HG03571 (cell line): ENCODE results near the gene DDI2.
"Not testable (repeated sequence)": the region's sequence is repeated elsewhere in the genome, so short reads cannot be mapped to it uniquely, and the experiment has no call there.

Experiments
- ATAC-seq: cut with Tn5 transposase; IDR thresholded peaks from one replicate; pipeline ENCODE4 v1.9.1; 2021; ENCODE audit not compliant: unreplicated experiment

The DDI2 gene

DNA sequence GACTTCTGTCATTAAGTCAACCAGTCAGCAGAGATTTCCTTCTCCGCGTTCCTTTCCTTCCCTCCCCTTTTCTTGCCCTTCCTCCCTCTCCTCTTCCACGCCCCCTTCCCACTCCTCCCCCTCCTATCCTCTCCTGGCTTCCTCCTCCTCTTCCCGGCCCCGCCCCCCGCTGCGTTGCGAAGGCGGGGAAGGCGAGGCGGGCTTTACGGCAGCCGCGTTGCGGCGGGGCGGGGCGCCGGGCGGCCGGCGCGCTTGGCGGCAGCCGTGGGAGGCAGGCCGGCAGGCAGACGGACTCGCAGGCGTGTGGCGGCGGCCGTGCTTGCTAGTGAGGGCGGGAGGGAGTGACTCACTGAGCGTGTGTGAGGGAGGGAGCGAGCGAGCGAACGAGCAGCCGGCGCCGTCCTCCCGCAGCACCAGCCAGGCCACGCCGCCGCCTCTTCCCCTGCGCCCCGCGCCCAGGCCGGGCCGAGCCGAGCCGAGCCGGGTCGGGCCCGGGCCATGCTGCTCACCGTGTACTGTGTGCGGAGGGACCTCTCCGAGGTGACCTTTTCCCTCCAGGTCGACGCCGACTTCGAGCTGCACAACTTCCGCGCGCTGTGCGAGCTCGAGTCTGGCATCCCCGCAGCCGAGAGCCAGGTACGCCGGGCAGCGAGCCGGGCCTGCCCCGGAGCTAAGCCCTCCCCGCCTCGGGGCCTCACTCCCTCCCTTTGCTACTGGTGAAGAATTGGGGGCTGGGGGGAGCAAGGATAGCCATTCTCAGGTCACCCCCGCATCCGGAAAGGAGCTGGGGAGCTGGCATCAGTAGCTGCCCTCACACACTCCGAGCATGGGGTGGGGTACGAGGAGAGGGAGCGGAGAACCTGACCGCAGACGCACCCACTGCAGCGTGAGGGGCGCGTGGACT is at the start of gene DDI2:
Gene DDI2, plus strand, starts transcription at position 286 of the 904 bp plus-strand sequence. Its CDS starts 213 bp downstream, at position 499.
- peak; percentile 63 for ATAC-seq

DNA sequence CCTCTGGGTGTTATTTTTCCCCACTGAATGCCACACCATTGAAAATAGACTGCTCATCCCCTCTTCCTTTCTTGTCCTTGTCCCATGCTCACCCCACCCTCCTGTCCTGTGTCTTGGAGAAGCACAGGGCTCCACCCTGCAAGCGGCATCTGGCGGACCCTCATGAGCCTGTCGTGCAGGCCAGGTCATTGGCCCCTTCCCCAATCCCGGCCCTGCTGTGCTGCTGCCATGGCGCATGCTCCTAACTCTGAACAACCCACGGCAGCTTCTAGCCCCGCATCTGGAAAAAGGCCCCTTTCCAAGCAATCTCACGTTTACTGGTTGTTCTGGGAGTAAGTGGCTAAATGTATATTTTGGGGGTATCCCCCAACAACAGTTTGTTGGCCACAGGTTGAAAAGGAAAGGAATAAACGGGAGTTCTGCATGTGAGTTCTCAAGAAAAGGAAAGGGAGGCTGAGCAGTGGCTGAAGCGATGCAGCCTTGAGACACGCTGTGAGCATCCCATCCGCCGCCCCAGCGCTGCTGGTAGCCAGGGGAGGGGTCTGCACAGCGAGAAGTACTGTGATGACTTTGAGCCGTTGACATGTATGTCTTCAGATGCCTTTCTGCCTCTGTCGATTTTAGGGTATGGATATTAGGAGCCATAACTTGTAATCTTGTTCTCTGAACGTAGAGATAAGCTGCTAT is 48.7 kb upstream of the DDI2 start:
- ATAC-seq: no peak

DNA sequence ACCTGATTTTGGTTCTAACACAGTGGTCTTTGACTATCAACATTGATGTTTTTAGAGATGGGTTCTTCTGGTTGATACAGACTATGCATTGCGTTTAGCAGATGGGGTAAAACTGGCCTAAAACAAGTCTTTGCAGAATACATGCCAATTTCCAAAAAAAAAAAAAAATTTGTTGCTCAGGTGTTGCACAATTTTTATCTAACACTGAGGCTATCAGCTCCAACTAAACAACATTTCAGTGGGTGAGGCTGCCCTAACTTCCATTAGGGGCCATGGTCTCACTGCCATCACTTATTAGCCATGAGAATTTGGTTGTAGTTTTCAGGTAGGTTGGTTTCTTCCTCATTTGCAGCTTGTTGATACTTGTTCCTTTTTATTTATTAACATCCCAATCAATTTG is 46.4 kb upstream of the DDI2 start:
- ATAC-seq: no peak

DNA sequence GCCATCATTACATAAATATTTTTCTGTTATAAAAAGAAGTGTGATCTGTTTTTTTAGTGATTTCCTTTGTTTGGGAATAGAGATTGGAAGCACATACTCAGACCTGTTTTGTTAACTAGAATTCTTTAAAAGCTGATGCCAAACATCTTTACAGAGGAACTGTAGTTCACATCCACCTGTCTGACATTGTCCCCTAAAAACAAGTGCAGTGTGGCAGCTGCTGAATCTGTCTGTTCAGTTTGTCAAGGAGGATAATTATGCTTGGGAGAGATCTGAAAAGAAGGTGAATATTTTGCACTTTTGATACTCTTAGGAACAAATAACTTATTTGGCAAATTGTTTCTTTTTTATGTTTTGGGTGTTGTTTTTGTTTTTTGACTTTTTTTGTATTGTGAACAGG is 46.0 kb upstream of the DDI2 start:
- no peak for ATAC-seq

DNA sequence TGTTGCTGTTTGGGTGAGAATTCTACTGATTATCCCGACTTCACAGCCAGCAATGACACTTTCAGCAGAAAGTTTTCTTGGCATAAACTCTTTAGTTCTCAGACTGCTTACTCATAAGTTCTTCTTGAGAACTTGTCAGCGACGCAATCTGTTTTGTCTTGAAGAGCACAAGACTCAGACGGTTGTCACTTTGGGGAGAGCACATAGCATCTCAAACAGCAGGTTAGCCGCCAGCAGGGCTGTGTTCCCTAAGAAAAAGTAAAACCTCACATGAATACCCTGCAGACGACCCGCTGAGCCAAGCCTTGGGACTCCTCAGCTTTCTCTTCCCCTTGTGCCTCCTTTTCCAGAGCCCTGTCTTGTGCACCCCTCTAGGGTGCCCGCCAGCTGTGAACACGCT is 43.8 kb upstream of the DDI2 start:
- no peak for ATAC-seq

DNA sequence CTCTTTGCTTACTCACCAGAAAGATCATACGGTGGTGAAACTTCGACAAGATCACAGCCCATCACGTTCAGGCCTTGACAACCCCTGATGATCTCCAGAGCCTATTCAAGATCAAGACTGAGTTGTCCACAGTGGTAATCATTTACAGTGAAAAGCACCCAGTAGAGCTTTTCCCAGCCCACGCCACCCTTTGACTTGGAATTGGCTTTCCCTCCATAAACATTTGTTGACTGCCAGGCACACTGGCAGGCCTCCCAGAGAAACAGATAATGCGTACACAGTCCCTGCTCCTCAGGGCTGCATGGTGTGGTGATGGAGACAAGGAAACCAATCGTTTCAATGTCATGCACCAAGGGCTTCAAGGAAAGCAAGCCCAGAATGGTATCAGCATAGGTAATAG is 42.5 kb upstream of the DDI2 start:
- ATAC-seq: no peak

DNA sequence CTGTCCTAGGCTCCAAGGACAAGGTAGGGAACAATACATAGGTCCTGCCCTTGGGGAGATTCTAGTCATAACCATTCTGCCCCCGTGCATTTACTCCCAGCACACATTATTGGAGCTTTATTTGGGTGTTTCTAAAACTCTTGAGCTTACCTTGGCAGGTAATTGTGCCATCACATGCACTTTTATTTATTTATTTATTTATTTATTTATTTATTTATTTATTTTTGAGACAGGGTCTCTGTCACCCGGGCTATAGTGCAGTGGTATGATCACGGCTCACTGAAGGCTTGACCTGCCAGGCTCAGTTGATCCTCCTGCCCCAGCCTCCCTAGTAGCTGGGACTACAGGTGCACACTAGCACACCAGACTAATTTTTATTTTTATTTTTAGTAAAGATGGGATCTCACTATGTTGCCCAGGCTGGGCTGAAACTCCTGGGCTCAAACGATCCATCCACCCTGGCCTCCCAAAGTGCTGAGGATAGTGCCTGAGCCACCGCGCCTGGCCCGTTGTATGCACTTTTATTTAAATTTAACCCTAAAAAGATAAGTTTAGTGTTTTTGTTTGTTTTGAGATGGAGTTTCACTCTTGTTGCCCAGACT is 41.6 kb upstream of the DDI2 start:
- no peak for ATAC-seq

DNA sequence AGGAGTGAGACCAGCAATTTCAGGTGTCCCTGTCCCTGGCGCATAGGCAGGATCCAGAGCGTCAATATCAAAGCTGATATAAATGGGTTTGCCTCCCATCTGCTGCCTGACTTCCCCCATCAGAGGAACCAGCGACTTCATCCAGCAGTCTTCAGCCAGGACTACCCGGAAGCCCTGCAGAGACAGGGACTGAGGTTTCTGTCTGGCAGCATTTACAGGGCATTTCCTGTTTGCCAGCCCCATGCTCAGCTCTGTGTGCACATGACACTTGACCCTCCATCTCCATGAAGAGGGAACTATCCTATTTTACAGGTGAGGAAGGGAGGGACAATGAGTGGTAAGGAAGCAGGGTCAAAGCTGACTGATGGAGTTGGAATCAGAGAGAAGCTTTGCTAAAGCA is 39.6 kb upstream of the DDI2 start:
- no peak for ATAC-seq

DNA sequence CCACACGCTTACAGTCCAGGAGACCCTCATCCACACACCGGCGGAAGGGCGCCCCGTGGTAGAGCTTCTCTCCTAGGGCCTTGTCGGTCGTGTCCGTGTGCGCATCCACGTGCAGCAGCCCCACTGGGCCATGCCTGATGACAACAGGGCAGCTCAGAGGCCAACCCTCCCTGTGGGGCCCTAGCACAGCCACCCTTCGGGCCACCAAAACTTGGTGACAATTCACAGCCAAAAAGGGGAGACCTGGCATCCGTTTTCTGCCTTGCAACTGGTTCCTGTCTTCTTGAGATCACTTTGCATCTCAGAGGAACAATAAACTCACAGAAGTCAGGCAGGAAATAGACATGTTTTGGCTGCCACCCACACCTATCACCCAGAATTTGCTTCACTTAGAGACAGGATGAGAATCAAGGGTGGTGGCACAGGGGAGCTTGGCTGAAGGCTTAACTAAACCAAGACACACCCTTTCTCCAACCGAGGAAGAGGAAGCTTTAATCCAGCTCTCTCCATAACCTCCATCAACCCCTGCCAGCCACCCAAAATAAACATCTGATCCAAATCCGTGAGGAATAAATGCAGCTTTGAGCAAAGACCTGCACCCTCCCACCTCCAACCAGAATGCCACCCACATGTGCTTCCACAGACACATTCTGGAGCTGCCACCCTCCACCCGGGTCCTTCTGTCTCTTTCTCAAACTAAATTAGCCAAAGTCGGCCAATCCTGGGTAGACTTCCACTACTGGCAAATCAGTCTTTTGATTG is 38.2 kb upstream of the DDI2 start:
- ATAC-seq: no peak

DNA sequence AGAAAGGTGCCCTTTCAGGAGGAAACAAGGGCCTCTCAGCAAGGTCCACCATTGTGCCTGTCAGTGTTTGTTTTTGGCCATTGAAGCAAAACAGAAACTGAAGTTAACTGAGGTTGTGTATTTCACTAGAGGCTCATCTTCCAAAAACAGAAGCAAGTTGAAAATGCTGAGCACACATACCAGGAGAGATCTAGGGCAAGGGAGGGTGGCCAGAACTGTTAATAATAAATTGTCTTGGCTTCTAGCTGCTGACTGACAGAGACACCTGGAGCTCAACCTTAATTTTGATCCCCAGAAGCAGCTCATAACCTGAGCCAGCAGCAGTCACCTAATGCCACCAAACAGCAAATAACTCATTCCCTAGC is 37.6 kb upstream of the DDI2 start:
- ATAC-seq: no peak

DNA sequence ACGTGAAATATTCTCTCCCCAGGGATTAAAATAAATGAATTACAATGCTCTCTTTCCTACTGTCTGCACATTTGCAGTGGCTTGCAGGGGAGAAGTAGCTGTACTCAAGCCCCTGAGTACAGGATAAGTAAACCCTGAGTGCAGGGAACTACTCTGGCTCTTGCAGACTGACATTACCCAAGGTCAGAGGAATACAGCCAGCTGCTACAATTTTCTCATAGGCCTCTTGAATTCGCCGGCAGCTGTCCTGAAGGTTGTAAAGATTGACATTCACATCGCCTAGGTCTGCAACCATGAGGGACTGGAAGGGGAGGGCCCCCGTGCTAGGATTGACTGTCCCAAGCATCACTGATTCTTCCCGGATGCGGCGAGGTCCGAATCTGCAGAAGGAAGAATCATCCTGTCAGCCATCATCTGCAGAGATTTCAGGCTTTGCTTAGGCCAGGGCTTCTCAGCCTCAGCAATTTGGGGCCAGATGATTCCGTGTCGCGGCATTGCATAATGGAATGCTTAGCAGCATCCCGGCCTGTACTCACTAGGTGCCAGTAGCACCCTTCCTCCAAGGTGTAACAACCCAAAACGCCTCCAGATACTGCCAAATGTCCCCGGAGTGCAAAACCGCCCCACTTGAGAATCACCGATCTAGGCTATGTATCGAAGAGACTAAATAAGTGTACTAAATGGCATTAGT is 34.1 kb upstream of the DDI2 start:
- ATAC-seq: no peak

DNA sequence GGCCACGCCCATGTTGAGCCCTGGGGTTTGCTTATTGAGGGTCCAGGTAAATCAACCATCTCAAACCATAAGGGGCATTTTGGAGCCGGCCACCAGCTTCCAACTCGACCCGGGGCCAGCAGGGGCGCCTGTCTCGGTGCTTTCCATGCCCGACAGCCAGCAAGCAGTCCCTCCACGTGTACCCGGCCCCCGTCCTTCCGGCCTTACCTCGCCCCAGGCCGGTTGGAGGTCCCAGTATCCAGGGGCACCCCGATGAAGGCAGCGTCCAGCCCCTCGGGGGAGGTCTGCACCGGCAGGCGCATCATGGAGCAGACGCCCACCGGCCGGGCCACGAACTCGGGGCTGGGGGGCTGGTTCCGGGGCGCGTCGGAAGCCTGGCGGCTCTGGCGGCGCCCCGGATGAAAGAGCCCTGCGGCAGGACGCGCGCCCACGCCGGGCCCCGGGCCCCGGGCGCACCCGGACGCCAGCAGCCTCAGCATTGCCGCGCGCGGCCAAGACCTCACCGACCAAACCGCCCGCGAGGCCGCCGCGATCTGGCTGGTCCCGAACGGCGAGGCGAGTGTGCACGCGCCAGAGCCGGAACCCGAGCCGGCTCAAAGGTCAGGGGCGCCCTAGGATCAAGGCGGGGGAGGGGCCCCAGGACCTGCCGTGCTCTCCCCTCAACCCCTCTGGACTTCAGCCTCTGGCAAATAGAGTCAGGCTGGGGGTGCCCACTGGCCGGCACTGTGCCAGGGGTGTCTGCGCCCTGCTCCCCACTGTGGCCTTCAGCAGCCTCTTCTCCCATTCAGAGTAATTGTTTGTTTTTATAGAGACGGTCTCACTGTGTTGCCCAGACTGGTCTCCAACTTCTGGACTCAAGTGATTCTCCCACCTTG is 32.5 kb upstream of the DDI2 start, which contains the start of gene AGMAT:
Gene AGMAT, minus strand, starts transcription at position 563 of the 875 bp plus-strand sequence. Its CDS starts 84 bp downstream, at position 479.
- ATAC-seq: peak; percentile 55

DNA sequence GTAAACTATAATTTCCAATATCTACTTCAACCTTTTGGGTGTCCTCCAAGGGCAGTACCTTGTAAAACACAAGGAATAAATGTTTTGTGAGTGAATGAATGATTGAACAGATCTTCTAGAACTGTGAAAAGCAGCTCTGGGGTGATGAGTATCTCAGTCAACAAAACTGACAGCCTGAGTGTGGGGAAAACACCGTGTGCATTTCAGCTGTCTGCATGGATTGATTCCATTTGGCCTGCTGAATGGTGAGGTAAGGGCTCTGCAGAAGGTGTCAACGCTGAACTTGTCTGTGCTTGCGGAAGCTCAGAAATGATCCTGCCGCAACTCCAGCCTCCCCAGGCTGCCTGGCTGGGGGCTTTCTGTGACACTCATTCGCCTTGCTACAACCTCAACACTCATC is 25.0 kb upstream of the DDI2 start:
- no peak for ATAC-seq

DNA sequence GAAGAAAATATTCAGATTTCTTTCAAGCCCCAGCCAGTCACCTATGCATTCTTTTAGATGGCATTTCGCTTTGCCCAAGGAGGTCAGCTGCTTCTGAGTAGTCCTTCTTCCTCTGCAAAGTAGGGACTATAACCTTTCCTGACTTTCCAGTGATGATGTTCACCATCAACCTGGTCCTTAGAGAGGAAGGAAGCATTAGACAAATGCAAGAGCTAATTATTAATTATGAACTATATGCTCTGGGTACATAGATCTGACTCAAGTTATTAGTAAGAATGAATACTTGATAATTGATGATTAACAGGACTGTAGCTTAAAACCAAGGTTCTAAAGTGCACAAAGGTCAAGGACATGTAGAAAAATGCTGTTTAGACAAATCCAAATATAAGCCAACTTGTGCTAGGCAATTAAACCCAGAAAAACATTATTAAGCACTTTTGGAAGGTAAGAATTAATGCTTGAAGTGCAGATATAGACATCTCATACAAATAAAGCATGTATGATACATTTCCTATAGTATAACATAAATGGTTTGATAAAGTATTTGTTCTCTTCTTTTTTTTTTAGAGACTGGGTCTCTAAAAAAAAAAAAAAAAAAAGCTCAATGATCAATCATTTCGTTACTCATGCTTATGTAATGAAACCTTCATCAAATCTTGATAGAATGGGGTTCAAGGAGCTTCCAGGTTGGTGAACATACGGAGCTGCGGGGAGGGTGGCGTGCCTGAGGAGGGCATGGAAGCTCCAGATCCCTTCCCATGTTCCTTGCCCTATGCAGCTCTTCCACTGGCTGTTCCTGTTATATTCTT is 21.2 kb upstream of the DDI2 start:
- ATAC-seq: no peak

DNA sequence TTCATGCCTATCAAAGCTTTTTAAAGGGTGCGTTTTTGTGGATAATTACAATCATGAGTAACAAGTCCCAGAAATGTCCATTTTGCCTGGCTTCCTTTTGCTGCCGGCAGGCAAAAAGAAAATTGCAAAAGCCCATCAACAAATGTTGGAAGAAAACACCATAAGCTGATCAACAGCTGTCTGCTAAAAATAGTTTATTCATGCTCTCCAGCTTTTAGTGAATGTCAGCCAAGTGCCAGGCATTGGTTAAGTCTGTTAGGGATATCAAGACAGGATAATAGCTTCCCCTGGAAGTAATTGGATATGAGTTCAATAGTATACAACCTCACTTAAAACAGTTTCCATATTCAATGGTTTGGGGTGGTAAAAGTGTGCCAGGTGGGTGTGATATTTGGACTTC is 18.8 kb upstream of the DDI2 start:
- ATAC-seq: no peak

DNA sequence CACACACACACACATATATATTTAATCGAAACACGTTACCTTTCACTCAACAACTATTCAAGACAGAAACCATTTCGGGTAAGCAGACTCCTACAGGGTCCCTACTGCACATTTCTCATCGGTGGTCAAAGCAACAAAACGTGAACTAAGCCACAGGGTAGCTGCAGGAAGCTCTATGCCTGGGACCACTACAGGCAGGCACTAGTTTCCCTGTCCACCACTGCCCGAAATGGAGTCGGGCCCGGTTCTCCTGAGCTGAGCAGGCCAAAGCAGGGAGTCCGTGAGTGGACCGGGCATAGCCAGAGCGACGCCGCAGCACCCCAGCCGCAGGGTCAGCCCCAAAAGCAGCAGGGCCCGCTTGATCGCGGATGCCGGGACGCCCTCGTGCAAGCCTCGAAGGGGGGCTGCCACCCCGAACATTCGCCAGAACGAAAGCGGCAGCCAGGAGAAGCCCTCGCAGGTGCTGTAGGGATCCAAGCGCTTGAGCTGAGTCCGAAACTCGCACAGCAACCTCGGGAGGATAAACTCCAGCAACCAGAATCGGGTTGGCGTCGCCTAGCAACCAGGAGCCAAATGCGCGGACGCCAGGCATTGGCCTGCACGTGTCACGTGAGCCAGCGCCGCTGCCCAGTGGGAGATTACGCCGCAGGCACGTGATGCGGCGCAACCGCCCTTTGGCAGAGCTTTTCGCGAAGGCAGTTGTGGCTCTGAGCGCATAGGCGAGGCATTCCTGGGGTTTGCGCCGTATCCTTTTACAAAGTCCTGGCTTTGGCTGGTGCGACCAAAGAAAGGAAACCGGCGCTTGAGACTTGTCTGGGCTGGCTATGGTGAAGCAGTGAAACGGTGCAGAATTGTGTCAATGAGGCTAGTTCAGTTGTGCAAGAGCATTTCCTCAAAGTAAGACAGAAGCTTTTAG is 13.9 kb upstream of the DDI2 start:
- ATAC-seq: peak; percentile 92

DNA sequence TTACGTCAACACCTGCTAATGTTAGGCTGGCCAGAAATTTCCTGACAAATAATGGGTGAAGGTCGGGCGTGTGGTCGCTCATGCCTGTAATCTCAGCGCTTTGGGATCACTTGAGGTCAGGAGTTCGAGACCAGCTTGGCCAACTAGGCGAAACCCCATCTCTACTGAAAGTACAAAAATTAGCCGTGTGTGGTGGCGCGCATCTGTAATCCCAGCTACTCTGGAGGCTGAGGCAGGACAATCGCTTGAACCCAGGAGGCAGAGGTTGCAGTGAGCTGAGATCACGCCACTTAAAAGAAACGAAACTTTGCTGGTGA is 13.3 kb upstream of the DDI2 start:
- not testable (repeated sequence) for ATAC-seq

DNA sequence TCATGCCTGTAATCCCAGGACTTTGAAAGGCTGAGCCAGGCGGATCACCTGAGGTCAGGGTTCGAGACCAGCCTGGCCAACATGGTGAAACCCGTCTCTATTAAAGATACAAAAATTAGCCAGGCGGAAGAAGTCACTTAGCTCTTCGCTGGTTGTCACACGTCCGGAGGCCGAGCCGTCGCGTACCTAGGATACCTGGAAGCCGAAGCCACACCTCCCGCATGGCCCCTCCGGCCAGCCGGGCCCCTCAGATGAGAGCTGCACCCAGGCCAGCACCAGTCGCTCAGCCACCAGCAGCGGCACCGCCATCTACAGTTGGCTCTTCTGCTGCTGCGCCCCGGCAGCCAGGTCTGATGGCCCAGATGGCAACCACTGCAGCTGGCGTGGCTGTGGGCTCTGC is 12.9 kb upstream of the DDI2 start:
- not testable (repeated sequence) for ATAC-seq
